HEK293 (cell line): ENCODE data around the gene SPRN.

ENCODE experiments used
- CTCF ChIA-PET: fragments of 350-600 bp; formaldehyde crosslinking; extraction: SDS; loops from one replicate; lab custom pipeline; 2021; ENCODE audit warnings: antibody characterized with exemption; lab: Yijun Ruan, JAX
- POLR2A ChIA-PET: fragments of 300-600 bp; formaldehyde crosslinking; extraction: SDS; loops from one replicate; lab custom pipeline; 2020; ENCODE audit warnings: antibody characterized with exemption, inconsistent platforms; lab: Yijun Ruan, JAX
- H3K27ac ChIP-seq: fragments of 200-500 bp; sonication (Bioruptor generic); 2 replicates; pipeline ENCODE4 v1.5.1; 2014; ENCODE audit warnings: low read depth, low read length, control low read depth, inconsistent platforms; ENCODE audit errors: extremely low read depth
- H3K36me3 ChIP-seq, 2 experiments: fragments of 200-500 bp in 1 of 2; sonication (Bioruptor generic) in 1 of 2; 1 replicate in 1 of 2; 2 replicates in 1 of 2; pipeline ENCODE4 v1.5.1; 2014 to 2017; ENCODE audit warnings: inconsistent platforms in 2 of 2, low read length in 2 of 2; ENCODE audit not compliant: control insufficient read depth in 2 of 2, insufficient read depth in 1 of 2
- H3K4me1 ChIP-seq: fragments of 200-500 bp; sonication (Bioruptor generic); 2 replicates; pipeline ENCODE4 v1.5.1; 2014; ENCODE audit warnings: mild to moderate bottlenecking, low read length, inconsistent platforms; ENCODE audit not compliant: control insufficient read depth, insufficient read depth
- H3K4me3 ChIP-seq: 2 replicates; pipeline ENCODE4 v1.5.1; 2011; ENCODE audit warnings: low read depth, mild to moderate bottlenecking, control low read depth, low read length, moderate library complexity
- H3K9me3 ChIP-seq: fragments of 200-500 bp; sonication (Bioruptor generic); 2 replicates; pipeline ENCODE4 v1.5.1; 2014; ENCODE audit warnings: low read depth, low read length, inconsistent platforms; ENCODE audit not compliant: control insufficient read depth, insufficient read depth
- FEZF1 ChIP-seq: fragments of 450-650 bp; formaldehyde crosslinking; IDR thresholded peaks from 2 replicates; pipeline ENCODE4 v1.5.1; 2016; ENCODE audit warnings: missing biosample characterization, missing genetic modification characterization
- KLF8 ChIP-seq: fragments of 450-650 bp; formaldehyde crosslinking; IDR thresholded peaks from 2 replicates; pipeline ENCODE4 v1.5.1; 2016; ENCODE audit warnings: missing biosample characterization, missing genetic modification characterization
- KLF9 ChIP-seq: fragments of 450-650 bp; formaldehyde crosslinking; IDR thresholded peaks from 2 replicates; pipeline ENCODE4 v1.5.1; 2016; ENCODE audit warnings: missing biosample characterization, missing genetic modification characterization, low read depth
- SALL2 ChIP-seq: fragments of 450-650 bp; formaldehyde crosslinking; IDR thresholded peaks from 2 replicates; pipeline ENCODE4 v1.5.0; 2017; ENCODE audit warnings: missing biosample characterization, mild to moderate bottlenecking, missing genetic modification characterization, borderline replicate concordance
- SCRT2 ChIP-seq: fragments of 450-650 bp; formaldehyde crosslinking; IDR thresholded peaks from 2 replicates; pipeline ENCODE4 v1.5.1; 2016; ENCODE audit warnings: missing biosample characterization, missing genetic modification characterization
- TCF7L2 ChIP-seq: IDR thresholded peaks from 2 replicates; pipeline ENCODE4 v1.6.1; 2011; ENCODE audit warnings: low read depth, mild to moderate bottlenecking, inconsistent platforms, low read length, moderate library complexity, borderline replicate concordance
- TRIM28 ChIP-seq: IDR thresholded peaks from 2 replicates; pipeline ENCODE4 v1.6.1; 2011; ENCODE audit warnings: low read length, control low read depth, borderline replicate concordance
- ZBTB44 ChIP-seq: fragments of 450-650 bp; IDR thresholded peaks from 2 replicates; pipeline ENCODE4 v1.5.1; 2018; ENCODE audit warnings: missing biosample characterization, mild to moderate bottlenecking, missing genetic modification characterization
- ZBTB7A ChIP-seq: fragments of 450-650 bp; formaldehyde crosslinking; IDR thresholded peaks from 2 replicates; pipeline ENCODE4 v1.5.1; 2016; ENCODE audit warnings: low read depth, missing biosample characterization, missing genetic modification characterization
- ZIC2 ChIP-seq: fragments of 450-650 bp; formaldehyde crosslinking; IDR thresholded peaks from 2 replicates; pipeline ENCODE4 v1.5.1; 2016; ENCODE audit warnings: missing biosample characterization, missing genetic modification characterization
- ZNF157 ChIP-seq: fragments of 450-650 bp; formaldehyde crosslinking; IDR thresholded peaks from 2 replicates; pipeline ENCODE4 v1.5.1; 2016; ENCODE audit warnings: missing biosample characterization, missing genetic modification characterization
- ZNF274 ChIP-seq, 2 experiments: fragments of 200-500 bp in 1 of 2; fragments of 450-650 bp in 1 of 2; sonication (Bioruptor generic) in 1 of 2; formaldehyde crosslinking in 1 of 2; IDR thresholded peaks; 2 replicates each; pipeline versions ENCODE4 v1.5.1 to v1.6.1; 2014 to 2016; ENCODE audit warnings: borderline replicate concordance in 1 of 2, inconsistent platforms in 1 of 2, low read length in 1 of 2, missing biosample characterization in 1 of 2, missing genetic modification characterization in 1 of 2
- ZNF366 ChIP-seq: fragments of 450-650 bp; formaldehyde crosslinking; conservative IDR thresholded peaks from 2 replicates; pipeline ENCODE4 v1.5.1; 2016; ENCODE audit warnings: missing biosample characterization, missing genetic modification characterization
- ZNF670 ChIP-seq: fragments of 450-650 bp; formaldehyde crosslinking; IDR thresholded peaks from 2 replicates; pipeline ENCODE4 v1.5.1; 2016; ENCODE audit warnings: missing biosample characterization, missing genetic modification characterization, low read depth
- ZNF707 ChIP-seq: fragments of 450-650 bp; formaldehyde crosslinking; IDR thresholded peaks from 2 replicates; pipeline ENCODE4 v1.5.1; 2016; ENCODE audit warnings: missing biosample characterization, missing genetic modification characterization
- ZNF776 ChIP-seq: fragments of 450-650 bp; formaldehyde crosslinking; IDR thresholded peaks from 2 replicates; pipeline ENCODE4 v1.5.0; 2017; ENCODE audit warnings: missing biosample characterization, missing genetic modification characterization, borderline replicate concordance
- ZNF777 ChIP-seq: fragments of 450-650 bp; formaldehyde crosslinking; IDR thresholded peaks from 2 replicates; pipeline ENCODE4 v1.5.1; 2017; ENCODE audit warnings: missing biosample characterization, missing genetic modification characterization, borderline replicate concordance
- ZNF791 ChIP-seq: fragments of 450-650 bp; formaldehyde crosslinking; IDR thresholded peaks from 2 replicates; pipeline ENCODE4 v1.5.1; 2016; ENCODE audit warnings: missing biosample characterization, missing genetic modification characterization
- TF ChIP-seq, protein P1 (sequence below): fragments of 450-650 bp; formaldehyde crosslinking; conservative IDR thresholded peaks from 2 replicates; pipeline ENCODE4 v1.5.1; 2016; ENCODE audit warnings: low read depth, missing biosample characterization, missing genetic modification characterization
- TF ChIP-seq, protein P2 (sequence below): fragments of 450-650 bp; formaldehyde crosslinking; IDR thresholded peaks from 2 replicates; pipeline ENCODE4 v1.5.1; 2016; ENCODE audit warnings: missing biosample characterization, missing genetic modification characterization
- TF ChIP-seq, protein P3 (sequence below): fragments of 450-650 bp; formaldehyde crosslinking; IDR thresholded peaks from 2 replicates; pipeline ENCODE4 v1.5.1; 2016; ENCODE audit warnings: missing biosample characterization, missing genetic modification characterization, borderline replicate concordance

The SPRN gene

DNA sequence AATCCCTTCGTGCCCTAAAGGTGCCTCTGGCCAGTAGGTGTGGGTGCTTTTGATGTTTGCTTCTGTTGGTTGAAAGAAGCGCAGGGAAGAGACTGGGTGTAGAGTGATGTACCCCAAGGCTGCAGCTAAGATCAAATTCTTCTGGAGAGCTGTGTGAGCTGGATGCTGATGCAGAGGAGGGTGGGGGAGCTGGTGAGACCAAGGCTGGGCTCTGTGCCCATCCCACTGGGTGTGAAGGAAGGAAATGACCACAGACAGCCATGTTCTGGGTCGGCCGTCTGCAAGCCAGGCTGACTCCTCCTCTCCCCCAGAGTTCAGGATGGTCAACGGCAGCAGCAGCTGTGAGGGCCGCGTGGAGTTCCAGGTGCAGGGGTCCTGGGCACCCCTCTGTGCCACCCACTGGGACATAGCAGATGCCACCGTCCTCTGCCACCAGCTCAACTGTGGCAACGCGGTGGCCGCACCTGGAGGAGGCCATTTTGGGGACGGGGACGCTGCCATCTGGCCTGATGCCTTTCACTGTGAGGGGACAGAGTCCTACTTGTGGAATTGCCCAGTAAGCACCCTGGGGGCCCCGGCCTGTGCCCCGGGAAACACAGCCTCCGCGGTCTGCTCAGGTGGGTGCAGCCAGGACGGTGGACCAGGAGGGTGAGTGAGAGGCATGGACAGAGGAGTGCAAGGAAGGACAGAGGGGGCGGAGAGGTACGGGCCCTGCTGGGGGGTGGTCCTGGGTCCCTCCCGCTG is 34.5 kb upstream of the SPRN start:
- no peaks in the 10 kb centered on the region for H3K4me1 ChIP-seq
- H3K27ac ChIP-seq, result no peak overlapping the region
- POLR2A ChIA-PET, result no interaction called here
- CTCF ChIA-PET, result interaction anchor here (0.7 kb wide), 1 partner anchor 17 kb away, joined by 4 read pairs; no protein-coding TSS in a partner anchor
- H3K36me3 ChIP-seq, result no peaks in the 10 kb centered on the region
- H3K9me3 ChIP-seq, result no peaks in the 10 kb centered on the region
- TF ChIP-seq ZBTB7A, result no peak
- TF ChIP-seq, protein P1, sequence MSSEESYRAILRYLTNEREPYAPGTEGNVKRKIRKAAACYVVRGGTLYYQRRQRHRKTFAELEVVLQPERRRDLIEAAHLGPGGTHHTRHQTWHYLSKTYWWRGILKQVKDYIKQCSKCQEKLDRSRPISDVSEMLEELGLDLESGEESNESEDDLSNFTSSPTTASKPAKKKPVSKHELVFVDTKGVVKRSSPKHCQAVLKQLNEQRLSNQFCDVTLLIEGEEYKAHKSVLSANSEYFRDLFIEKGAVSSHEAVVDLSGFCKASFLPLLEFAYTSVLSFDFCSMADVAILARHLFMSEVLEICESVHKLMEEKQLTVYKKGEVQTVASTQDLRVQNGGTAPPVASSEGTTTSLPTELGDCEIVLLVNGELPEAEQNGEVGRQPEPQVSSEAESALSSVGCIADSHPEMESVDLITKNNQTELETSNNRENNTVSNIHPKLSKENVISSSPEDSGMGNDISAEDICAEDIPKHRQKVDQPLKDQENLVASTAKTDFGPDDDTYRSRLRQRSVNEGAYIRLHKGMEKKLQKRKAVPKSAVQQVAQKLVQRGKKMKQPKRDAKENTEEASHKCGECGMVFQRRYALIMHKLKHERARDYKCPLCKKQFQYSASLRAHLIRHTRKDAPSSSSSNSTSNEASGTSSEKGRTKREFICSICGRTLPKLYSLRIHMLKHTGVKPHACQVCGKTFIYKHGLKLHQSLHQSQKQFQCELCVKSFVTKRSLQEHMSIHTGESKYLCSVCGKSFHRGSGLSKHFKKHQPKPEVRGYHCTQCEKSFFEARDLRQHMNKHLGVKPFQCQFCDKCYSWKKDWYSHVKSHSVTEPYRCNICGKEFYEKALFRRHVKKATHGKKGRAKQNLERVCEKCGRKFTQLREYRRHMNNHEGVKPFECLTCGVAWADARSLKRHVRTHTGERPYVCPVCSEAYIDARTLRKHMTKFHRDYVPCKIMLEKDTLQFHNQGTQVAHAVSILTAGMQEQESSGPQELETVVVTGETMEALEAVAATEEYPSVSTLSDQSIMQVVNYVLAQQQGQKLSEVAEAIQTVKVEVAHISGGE (tag by site-specific recombination), result no peak
- TF ChIP-seq ZNF366, result no peak
- TF ChIP-seq ZNF670 (tag by site-specific recombination), result no peak
- H3K4me3 ChIP-seq, result no peak overlapping the region

- Histone ChIP-seq H3K4me1 (no peaks in the 10 kb centered on the region), H3K9me3 (no peaks in the 10 kb centered on the region), H3K36me3 (no peaks in the 10 kb centered on the region), H3K4me3 (no peak overlapping the region), H3K27ac (no peak overlapping the region)
- ChIA-PET POLR2A (no interaction called here), CTCF (interaction anchor here (0.7 kb wide), 1 partner anchor 16 kb away, joined by 4 read pairs; no protein-coding TSS in a partner anchor)
- TF ChIP-seq TRIM28, result no peak
- no peak for TF ChIP-seq ZBTB44 (tag by site-specific recombination)
- TF ChIP-seq ZNF157, result no peak
- no peak for TF ChIP-seq FEZF1 (tag by site-specific recombination)
- TF ChIP-seq ZNF777 (tag by site-specific recombination), result no peak
- TF ChIP-seq TCF7L2, result no peak
- TF ChIP-seq ZNF707 (tag by site-specific recombination), result no peak
- no peak for TF ChIP-seq ZNF776 (tag by site-specific recombination)
- TF ChIP-seq, protein P2, sequence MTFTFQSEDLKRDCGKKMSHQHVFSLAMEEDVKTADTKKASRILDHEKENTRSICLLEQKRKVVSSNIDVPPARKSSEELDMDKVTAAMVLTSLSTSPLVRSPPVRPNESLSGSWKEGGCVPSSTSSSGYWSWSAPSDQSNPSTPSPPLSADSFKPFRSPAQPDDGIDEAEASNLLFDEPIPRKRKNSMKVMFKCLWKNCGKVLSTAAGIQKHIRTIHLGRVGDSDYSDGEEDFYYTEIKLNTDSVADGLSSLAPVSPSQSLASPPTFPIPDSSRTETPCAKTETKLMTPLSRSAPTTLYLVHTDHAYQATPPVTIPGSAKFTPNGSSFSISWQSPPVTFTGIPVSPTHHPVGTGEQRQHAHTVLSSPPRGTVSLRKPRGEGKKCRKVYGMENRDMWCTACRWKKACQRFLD (tag by site-specific recombination), result no peak
- no peak for TF ChIP-seq KLF9 (tag by site-specific recombination)
- no peak for TF ChIP-seq KLF8 (tag by site-specific recombination)
- TF ChIP-seq ZNF274 (IDR thresholded peaks at IDR 0.05; ENCODE audit: low read length), result no peak
- TF ChIP-seq ZNF274 (tag by site-specific recombination; IDR thresholded peaks at IDR 0.05; ENCODE audit: borderline replicate concordance), result no peak
- TF ChIP-seq, protein P3, sequence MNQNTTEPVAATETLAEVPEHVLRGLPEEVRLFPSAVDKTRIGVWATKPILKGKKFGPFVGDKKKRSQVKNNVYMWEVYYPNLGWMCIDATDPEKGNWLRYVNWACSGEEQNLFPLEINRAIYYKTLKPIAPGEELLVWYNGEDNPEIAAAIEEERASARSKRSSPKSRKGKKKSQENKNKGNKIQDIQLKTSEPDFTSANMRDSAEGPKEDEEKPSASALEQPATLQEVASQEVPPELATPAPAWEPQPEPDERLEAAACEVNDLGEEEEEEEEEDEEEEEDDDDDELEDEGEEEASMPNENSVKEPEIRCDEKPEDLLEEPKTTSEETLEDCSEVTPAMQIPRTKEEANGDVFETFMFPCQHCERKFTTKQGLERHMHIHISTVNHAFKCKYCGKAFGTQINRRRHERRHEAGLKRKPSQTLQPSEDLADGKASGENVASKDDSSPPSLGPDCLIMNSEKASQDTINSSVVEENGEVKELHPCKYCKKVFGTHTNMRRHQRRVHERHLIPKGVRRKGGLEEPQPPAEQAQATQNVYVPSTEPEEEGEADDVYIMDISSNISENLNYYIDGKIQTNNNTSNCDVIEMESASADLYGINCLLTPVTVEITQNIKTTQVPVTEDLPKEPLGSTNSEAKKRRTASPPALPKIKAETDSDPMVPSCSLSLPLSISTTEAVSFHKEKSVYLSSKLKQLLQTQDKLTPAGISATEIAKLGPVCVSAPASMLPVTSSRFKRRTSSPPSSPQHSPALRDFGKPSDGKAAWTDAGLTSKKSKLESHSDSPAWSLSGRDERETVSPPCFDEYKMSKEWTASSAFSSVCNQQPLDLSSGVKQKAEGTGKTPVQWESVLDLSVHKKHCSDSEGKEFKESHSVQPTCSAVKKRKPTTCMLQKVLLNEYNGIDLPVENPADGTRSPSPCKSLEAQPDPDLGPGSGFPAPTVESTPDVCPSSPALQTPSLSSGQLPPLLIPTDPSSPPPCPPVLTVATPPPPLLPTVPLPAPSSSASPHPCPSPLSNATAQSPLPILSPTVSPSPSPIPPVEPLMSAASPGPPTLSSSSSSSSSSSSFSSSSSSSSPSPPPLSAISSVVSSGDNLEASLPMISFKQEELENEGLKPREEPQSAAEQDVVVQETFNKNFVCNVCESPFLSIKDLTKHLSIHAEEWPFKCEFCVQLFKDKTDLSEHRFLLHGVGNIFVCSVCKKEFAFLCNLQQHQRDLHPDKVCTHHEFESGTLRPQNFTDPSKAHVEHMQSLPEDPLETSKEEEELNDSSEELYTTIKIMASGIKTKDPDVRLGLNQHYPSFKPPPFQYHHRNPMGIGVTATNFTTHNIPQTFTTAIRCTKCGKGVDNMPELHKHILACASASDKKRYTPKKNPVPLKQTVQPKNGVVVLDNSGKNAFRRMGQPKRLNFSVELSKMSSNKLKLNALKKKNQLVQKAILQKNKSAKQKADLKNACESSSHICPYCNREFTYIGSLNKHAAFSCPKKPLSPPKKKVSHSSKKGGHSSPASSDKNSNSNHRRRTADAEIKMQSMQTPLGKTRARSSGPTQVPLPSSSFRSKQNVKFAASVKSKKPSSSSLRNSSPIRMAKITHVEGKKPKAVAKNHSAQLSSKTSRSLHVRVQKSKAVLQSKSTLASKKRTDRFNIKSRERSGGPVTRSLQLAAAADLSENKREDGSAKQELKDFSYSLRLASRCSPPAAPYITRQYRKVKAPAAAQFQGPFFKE (tag by site-specific recombination), result no peak
- no peak for TF ChIP-seq ZNF791
- TF ChIP-seq SCRT2 (tag by site-specific recombination), result no peak
- TF ChIP-seq ZIC2 (tag by site-specific recombination), result no peak
- TF ChIP-seq SALL2, result no peak
Measured at GRCh38 chr10:133458021-133458709, 33.7 kb upstream of the SPRN start.
